HG03175 (cell line): ENCODE measurements around the gene ACADM.
"Not testable (repeated sequence)": the region's sequence is repeated elsewhere in the genome, so short reads cannot be mapped to it uniquely, and the experiment has no call there.

Experiments used
- ATAC-seq: cut with Tn5 transposase; IDR thresholded peaks from one replicate; pipeline ENCODE4 v1.9.1; 2021; ENCODE audit warnings: mild to moderate bottlenecking, moderate library complexity; ENCODE audit not compliant: unreplicated experiment

ACADM gene

DNA sequence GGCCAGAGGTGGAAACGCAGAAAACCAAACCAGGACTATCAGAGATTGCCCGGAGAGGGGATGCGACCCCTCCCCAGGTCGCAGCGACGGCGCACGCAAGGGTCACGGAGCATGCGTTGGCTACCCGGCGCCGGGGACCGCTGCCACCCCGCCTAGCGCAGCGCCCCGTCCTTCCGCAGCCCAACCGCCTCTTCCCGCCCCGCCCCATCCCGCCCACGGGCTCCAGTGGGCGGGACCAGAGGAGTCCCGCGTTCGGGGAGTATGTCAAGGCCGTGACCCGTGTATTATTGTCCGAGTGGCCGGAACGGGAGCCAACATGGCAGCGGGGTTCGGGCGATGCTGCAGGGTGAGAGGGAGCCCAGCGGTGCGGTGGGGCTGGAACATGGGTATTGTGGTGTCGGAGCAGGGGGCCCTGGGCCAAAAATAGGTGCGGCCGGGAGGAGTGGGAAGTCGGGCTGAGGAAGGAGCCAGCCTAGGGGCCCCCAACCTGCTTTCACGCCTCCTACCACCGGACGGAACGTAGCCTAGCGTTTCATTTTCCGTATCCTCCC is at the start of gene ACADM:
Gene ACADM, plus strand, starts transcription at position 238 of the 551 bp plus-strand sequence. Its CDS starts 79 bp downstream, at position 317.
- ATAC-seq, result peak; percentile 92

DNA sequence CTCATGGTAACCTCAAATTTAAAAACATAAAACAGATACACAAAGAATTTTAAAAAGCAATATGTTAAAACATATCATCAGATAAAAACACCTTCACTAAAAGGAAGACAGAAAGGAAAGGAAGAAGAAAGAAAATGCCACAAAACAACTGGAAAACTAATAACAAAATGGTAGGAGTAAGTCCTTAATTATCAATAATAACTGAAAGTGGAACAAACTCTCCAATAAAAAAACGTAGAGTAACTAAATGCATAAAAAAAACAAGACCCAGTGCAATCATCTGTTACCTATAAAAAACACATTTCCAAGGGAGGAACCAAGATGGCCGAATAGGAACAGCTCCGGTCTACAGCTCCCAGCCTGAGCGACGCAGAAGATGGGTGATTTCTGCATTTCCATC is 47.1 kb upstream of the ACADM start:
- no peak for ATAC-seq

DNA sequence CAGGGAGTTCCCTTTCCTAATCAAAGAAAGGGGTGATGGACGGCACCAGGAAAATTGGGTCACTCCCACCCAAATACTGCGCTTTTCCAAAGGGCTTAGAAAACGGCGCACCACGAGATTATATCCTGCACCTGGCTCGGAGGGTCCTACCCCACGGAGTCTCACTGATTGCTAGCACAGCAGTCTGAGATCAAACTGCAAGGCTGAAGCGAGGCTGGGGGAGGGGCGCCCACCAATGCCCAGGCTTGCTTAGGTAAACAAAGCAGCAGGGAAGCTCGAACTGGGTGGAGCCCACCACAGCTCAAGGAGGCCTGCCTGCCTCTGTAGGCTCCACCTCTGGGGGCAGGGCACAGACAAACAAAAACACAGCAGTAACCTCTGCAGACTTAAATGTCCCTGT is 46.5 kb upstream of the ACADM start:
- not testable (repeated sequence) for ATAC-seq

DNA sequence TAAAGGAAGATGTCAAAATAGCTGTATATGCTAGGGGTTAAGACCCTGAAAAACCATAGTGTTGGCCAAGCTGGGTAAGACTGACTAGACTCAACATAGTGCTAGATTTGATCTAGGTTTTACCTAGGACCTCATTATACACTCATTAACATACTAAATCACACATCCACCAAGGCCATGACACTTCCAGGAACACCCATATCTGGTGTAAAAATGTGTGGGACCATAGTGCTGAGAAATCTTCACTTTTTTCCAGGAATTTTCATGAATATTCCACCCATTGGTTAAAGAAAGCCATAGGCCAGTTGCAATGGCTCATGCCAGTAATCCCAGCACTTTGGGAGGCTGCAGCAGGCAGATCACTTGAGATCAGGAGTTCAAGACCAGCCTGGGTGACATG is 34.0 kb upstream of the ACADM start:
- ATAC-seq, result no peak

DNA sequence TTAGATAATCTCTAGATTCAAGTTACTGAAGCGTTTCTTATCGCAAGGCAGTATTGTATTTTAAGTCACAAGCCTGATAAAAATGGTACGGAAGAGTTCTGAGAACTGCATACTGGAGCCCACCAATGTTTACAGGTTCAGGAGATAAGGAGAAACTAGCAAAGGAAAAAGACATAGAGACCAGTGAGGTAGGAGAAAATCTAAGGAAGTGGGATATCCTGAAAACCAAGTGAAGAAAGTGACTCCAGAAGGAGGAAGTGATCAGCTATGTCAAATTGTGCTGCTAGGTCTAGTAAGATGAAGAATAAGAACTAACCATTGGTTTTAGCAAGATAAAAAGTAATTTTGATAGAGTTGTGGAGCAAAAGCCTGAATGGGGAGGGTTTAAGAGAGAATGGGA is 31.0 kb upstream of the ACADM start:
- ATAC-seq, result no peak

DNA sequence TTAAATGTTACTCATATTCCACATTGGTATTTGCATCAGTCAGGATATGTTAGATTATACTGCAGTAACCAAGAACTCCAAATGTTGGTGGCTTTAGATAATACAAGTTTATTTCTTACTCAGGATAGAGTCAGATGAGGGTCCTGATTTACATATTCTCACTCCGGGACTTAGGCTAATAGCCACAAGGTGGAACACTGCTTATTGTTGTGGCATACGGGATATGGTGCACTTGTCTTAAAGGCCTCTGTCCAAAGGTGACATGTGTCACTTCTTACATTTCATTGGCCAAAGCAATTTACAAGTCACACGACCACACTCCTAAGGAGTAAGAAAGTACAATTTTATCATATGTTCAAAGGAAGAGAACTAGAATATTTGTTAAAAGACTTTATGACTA is 28.5 kb upstream of the ACADM start:
- no peak for ATAC-seq

DNA sequence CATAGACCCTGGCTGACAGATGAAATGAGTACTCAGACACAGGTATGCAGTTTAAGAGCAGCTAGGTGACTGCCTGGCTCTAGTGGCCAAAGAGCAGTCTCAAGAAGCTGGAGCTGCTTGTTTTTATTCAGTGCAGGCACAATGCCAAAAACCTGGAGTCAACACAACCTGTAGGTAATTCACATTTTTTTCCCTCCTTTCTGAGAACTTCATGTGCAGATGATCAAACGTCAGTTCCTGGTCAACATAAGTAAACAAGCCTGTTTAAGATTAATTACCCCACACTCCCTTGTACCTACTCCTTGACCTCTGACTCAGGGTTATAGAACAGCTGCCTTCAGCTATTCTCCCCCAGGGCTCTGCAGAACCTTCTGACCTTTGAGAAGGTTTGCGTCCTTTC is 17.3 kb upstream of the ACADM start:
- ATAC-seq, result no peak

DNA sequence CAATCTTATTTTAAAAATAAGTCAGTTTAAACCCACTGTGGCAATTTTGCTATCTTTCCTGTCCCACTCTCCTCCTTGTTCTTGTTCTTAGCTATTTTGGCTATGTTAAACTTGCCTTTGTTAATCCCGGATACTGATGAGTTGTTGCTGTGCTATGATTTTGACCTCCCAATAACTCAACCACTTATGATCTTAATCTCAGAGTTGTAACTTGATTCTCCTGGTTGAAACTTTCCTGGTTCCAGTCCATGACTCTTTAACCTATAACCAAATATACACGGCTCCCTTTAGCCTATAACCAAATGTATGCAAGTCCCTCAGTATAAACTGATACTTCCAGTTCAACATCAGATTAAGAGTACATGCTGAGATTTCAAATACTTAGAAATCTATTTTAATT is 15.6 kb upstream of the ACADM start:
- no peak for ATAC-seq

DNA sequence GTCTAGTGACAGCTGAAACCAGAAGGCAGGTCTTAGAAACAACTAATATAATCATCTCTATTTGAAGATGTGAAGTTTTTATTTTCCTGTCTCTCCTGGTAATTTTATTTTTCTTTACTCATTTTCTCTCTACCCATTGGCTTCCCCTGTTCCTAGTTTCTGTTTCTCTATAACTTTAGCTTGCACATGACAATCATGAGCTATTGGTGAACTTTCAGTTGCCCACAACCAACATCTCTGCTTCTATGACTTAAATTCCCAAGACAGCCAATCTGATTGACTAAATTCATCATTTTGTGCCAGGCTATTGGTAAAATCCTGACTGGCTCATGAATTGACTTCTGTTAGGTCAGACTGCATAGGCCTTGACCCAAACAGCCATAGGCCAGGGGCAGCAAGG is 13.7 kb upstream of the ACADM start:
- no peak for ATAC-seq

DNA sequence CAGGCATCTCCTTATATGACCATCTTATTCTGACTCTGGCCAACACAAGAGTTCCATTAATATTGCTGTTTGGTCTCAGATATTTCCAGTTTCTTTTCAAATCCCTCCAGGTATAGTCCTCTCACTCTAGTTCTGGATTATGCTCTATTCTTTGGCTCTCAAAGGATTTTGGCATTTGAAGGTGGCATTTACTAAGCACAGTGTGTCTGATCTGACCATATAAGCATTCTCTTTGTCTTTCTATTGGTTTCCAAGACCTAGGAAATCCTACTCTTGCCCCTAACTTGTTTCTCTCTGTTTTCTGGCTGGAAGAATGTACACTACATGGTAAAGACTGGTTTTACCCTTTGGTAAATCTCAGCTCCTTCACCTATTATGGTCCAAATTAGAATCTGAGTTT is 12.7 kb upstream of the ACADM start:
- ATAC-seq, result no peak

DNA sequence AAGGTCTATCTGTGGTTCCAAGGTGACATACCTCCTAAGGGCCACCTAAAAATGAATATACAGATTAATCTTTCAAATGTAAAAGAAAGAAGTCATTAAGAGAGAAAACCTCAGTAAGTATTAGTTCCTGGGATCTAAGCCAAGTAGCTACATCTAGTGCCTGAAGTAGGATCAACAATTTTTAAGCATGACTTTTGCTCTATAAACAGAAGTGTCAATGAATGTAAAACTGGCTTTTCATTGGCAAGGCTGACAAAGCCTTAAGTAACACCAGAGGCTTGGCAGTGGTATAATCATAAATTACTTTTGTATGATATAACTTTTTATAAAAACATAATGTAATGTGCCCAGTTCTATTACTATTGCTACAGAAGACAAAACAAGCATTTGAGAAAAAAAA is 12.2 kb upstream of the ACADM start:
- ATAC-seq, result no peak

DNA sequence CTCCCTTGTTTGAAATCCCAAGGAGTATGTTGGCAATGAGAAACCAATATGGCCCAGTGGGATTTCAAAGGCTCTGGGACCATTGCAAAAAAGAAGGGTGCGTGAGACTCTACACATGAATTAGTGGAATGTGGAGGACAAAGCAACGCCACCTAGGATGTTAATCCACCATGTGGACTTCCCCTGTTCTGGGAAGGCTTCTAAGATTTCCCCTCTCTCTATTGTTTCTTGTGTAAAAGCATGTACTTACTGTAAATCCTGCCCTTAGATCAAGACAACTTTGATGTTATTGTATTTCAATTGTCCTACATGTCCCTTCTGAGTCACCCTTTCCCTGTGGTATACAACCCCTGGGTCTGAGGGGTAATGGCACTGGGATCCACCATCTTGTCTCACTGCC is 4.7 kb upstream of the ACADM start:
- no peak for ATAC-seq

DNA sequence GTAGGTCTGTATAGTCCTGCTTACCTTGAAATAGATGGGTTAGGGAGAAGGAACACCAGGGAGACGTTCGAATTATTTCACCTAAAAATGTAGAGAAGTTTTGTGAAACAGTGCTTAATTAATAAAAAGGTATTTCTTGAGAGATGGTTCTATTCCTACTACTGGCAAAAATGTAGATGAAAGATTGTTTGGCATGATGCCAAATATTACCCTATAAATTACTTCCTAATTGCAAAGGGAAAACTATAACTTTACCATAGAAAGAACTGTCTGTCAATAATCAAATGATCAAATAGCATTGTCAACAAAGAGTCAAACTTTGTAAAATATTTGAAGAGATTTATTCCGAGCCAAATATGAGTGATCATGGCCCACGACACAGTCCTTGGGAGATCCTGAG is 4.2 kb upstream of the ACADM start:
- no peak for ATAC-seq

DNA sequence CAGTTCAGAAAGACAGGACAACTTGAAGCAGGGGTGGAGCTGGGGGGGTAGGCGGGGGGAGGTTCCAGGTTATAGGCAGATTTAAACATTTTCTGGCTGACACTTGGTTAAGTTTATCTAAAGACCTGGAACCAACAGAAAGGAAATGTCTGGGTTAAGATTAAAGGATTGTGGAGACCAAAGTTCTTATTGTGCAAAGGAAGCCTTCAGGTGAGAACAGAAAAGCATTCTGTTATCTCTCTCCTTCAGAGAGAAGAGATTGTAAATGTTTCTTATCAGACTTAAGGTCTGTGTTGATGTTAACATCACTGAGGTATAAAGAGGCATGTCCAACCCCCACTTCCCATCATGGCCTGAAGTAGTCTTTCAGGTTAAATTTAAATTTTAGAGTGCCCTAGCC is 3.7 kb upstream of the ACADM start:
- no peak for ATAC-seq

DNA sequence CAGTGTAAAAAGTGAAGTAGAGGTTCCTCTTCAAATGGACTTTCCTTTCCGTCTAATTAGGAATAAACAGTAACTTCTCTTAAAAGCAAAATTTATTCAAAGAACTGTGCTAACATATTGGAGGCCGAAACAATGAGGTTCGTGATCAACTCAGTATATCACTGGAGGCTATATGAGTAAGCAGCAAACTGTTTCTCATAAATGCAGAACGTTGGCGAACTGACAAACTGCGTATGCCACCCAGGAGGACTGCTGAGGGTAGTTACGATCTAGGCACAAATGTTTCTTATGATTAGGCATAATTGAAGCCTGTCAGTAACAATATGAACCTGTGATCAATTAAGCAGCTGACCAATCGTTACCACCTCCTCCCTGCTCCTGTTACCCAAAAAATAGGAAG is 2.3 kb upstream of the ACADM start:
- ATAC-seq, result not testable (repeated sequence)

DNA sequence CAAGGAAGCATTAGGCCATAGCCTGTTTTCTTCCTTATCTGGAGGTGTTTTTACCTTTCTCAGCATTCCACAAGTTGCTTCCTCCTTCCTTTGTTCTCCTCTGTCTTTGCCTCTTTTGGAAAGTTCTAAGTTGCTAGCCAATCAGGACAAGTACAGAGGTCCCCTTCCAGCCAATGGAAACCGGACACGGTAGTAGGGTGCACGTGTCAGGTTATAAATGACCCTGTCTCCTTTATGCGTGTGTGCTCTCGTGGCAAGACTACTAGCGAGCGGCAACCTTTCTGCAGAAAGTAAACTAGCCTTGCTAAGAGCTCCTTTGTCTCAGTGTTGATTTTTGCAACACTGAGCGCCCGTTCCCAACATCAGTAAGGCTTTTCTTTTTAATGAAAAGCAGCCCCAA is 1.5 kb upstream of the ACADM start:
- no peak for ATAC-seq

DNA sequence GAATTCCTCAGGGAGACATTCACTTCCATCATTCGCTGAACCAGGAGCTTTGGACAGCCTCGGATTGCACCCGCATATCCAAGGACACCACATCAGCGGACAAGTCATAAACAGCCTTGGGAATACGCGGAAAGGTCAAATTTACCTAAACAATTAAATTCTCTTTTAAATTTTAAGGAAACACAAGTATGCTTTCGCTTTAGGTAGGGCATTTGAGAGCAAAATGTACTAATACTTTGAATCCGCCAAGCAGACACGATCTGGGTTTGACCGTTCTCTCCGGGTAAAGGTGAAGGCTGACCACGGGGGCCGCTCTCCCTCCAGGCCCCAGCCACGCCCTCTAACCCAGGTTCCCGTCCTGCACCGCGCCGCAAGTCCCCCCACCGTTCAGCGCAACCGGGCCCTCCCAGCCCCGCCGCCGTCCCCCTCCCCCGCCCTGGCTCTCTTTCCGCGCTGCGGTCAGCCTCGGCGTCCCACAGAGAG is 479 bp upstream of the ACADM start:
- peak; percentile 76 for ATAC-seq

DNA sequence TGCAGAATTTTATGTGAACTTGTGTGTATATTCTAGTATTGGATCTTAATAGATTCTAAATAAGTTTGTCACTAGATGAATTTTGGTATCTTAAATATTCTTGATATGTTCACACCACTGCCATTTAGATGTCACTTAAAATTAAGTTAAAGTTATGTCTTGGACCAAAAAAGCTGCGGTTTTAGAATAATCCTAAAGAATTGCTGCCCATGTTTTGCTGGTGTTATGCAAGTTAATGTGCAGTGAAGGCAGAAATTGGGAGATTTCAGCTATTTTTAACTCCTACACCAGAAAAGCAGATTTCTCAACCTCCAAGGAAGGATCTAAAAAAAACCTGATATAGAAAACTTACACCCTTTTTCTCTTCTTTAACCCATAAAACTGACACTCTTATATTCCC is 757 bp downstream of the ACADM start:
- ATAC-seq, result no peak

DNA sequence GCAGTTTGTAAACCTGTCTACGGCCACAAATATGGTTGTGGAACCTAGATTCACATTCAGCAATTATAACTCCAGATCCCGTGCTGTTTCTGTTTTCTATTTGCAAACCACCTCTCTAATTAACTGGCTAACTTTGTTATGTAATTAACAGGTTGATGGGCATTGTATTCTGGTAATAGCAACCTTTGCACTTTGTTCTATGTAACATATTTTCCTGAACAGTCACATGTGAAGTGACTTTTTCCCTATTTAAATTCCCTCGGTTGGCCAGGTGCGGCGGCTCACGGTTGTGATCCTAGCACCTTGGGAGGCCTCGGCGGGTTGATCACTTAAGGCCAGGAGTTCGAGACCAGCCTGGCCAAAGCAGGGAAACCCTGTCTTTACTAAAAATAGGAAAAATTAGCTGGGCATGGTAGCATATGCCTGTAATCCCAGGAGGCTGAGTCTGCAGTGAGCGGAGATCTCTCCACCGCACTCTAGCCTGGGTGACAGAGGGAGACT is 1.4 kb downstream of the ACADM start:
- ATAC-seq, result no peak

DNA sequence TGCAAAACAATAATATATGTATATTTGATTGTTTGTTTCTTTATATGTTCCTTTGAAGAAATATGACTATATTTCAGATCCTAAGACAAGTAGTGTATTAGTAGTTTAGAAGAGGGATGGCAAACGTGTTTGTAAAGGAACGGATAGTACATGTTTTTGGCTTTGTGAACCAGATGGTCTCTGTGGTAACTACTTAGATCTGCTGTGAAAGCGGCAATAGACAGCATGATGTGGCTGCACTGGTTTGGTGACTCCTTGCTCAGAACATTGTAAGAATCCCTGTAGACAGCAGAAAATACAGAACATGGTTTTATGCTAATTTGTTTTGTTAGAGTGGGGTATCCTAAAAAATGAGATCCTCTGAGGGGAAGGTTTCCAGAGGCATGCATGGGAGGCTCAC is 3.1 kb downstream of the ACADM start:
- ATAC-seq, result no peak

DNA sequence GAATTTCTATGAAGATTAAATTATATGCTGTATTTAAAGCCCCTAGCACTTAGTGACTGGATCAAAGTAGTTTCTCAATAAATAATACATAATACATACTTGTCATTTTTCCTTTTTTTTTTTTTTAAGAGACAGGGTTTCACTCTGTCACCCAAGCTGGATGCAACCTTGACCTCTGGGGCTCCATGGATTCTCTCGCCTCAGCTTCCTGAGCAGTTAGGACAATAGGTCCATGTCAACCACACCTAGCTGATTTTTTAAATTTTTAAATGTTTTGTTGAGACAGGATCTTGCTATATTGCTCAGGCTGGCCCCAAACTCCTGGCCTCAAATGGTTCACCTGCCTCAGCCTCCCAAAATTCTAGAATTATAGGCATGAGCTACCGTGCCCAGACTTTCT is 5.9 kb downstream of the ACADM start:
- no peak for ATAC-seq

DNA sequence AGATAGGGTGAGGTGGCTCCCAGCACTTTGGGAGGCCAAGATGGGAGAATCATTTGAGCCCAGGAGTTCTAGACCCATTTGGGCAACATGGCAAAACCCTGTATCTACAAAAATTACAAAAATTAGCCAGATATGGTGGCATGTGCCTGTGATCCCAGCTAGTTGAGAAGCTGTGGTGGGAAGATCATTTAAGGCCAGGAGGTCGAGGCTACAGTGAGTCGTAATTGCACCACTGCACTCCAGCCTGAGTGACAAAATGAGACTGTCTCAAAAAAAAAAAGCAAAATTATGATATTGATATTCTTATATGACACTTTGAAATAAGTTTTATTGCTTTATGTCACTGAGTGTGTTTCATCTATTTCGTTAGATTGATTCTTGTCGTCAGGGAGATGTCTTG is 7.4 kb downstream of the ACADM start:
- no peak for ATAC-seq

DNA sequence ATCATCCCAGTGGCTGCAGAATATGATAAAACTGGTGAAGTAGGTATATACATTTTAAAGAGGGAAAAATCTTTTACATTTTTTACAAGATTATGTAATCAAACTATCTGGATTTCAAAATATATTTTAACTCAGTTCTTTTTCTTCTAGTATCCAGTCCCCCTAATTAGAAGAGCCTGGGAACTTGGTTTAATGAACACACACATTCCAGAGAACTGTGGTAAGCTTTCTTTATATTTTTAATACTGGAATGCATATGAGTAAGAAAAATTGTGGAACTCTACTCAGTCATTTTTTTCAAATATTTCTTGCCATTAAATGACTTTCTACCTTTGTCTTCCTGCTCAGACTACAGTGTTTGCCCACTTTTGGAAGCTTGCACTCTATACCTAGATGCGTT is 8.2 kb downstream of the ACADM start:
- no peak for ATAC-seq
